GM19467 (cell line): Measurements from ENCODE around the gene EMD.
"Not testable (repeated sequence)": the region's sequence is repeated elsewhere in the genome, so short reads cannot be mapped to it uniquely, and the experiment has no call there.

Experiments
- ATAC-seq: cut with Tn5 transposase; IDR thresholded peaks from one replicate; pipeline ENCODE4 v1.9.1; 2021; ENCODE audit warnings: mild to moderate bottlenecking, moderate library complexity; ENCODE audit not compliant: unreplicated experiment

EMD gene

DNA sequence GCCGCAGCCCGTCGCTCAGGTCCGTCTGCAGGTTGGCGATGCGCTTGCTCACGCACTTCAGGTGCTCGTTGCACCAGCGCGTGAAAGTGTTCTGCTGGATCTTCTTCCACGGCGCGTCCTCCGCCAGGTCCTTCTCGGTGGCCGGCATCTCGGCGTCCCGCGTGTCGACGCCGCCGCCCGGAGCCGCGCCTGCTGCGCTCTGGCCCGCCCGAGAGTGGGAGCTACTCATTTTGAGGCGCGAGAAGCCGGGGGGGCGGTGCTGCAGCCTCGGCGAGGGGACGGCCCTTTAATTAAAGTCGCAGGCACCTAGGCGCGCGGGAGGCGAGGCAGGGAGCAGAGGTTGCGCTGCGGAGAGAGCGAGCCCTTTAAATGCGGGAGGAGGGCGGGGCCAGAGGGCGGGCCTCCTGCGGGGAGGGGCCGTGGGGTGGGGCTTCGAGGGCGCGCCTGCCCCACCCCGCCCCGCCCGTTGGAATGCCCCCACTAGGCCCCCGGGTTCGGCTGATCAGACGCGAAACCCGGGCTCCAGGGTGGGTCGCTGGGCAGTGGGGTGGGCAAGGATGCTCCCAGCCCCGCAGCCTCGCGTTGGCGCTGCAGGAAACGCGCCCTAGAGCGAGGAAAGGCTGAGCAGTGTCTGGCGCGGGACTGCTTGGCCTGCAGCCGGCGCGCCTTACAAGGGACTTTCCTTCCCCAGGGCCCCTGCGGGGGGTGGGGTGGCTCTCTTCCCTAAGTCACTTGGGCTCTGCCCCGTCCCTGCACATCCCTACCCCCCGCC, 7.9 kb upstream of the EMD start:
- ATAC-seq = peak; percentile 52

GRCh38 chrX:154371789-154372300, 7.2 kb upstream of the EMD start:
- ATAC-seq = no peak

GRCh38 chrX:154372612-154373022, 6.5 kb upstream of the EMD start:
- ATAC-seq = no peak

- ATAC-seq = no peak
Measured at GRCh38 chrX:154373340-154374306, 5.5 kb upstream of the EMD start.

DNA sequence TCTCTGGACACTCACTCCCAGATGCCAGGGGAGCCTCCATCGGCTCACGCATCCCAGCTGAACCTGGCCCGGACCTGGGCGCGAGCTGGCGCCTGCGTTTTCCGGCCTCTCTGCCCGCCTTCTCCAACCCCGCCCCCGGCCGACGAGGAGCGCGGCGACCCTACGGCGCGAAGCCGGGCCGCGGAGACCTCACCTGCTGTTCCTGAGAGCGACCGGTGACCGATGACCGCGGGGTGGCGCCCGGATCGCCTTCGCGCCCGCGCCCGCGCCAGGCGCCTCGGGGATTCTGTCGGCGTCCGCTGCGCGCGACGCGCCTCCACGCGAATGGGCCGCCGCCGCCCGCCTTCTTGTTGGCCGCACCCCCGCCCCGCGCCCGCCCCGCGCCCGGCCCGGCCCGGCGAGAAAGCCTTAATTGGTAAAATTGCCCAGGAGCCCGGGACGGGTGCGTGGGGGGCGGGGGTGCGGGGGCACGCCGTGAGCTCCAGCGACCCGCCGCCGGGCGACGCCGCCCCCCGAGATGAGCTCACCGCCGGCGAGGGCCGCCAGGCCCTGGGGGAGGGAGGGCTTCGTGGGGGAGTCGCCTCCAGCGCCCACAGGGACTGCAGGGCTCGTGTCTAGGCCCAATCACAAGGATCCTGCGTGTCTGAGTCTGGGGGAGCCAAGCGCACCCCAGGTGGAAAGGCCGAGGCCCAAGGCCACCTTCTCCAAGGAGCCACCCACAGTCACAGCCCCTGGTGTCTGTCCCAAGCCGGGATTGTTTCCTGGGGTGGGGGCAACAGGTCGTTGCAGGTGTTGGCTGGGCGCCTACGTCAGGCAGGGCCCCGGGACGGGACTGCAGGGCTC, 4.6 kb upstream of the EMD start, which contains the start of gene FLNA:
Gene FLNA (minus strand): TSS at position 322 of the 843 bp plus-strand sequence. CDS start 3,389 bp downstream, outside the sequence.
- ATAC-seq = no peak

- no peak for ATAC-seq
Measured at GRCh38 chrX:154375156-154375504, 4.0 kb upstream of the EMD start.

DNA sequence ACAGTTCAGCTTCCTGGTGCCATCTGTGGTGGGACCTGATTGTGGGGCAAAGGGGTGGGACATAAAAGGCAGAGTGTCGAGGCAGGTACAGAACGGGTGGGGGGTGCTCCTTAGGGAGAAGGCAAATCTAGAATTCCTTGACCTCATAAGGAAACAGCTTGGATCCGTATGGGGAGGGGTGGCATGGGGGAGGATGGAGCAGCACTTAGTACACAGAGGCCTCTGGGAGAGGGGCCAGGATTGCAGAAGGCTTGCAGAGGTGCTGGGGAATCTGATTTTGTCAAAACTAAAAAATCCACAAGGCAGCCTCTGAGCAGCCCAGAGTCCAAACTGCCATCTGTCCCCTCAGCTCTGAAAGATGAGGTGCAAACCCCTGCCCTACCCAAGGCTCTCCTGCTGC, 2.3 kb upstream of the EMD start:
- no peak for ATAC-seq

- peak; percentile 1 for ATAC-seq
Measured at GRCh38 chrX:154378059-154378798, 866 bp upstream of the EMD start.

GRCh38 chrX:154379569-154379951, 465 bp downstream of the EMD start:
- ATAC-seq = no peak

GRCh38 chrX:154380153-154380552, 1.1 kb downstream of the EMD start:
- ATAC-seq = no peak

DNA sequence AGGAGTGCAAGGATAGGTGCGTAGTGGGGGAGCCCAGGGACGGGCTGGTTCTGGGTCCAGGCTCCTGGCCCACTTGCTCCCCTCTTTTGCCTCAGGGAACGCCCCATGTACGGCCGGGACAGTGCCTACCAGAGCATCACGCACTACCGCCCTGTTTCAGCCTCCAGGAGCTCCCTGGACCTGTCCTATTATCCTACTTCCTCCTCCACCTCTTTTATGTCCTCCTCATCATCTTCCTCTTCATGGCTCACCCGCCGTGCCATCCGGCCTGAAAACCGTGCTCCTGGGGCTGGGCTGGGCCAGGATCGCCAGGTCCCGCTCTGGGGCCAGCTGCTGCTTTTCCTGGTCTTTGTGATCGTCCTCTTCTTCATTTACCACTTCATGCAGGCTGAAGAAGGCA, 1.7 kb downstream of the EMD start:
- ATAC-seq = no peak

- ATAC-seq = no peak
Measured at GRCh38 chrX:154381271-154381670, 2.2 kb downstream of the EMD start.

- no peak for ATAC-seq
Measured at GRCh38 chrX:154382483-154383069, 3.5 kb downstream of the EMD start.

DNA sequence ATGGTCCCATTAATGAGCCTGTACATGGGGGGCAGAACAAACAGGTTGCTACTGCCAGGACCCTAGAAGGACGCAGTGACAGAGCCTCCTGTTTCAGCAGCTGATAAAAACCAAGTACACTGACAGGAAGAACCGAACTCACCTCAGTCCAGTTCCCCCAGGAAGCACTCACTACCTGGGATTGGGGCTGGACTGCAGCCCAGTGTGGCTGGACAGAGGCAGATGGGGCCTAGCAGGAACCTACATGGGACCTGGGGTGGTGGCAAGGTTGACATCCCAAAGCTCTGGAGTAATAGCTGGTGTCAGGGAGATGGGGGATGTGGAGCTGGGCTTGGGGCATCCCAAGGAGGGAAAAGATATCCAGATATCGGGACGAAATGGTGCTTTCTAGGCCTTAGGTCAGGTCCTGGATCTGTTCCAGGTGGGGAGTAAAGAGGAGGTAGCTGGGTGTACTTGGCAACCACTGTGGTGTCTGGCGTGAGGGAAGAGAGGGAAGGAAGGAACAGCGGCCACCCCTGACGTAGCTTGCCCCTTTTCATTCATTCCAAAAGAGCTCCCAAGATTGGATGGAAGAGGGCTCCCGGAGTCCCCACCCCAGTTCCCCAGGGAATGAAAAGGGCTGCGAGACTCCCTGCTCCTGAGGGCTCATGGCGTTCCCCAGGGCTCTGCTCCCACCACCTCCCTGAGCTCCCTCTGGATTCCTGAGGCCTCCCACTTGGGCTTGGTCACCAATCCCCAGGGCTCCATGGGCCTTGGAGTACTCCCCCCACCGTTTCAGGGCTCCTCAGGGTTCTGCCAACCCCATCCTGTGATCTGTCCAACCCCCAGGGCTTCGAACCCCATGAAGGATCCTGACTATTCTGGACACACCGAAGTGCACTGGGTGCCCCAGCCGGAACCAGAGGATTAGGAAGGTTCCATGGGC, 4.5 kb downstream of the EMD start:
- ATAC-seq = no peak

- no peak for ATAC-seq
Measured at GRCh38 chrX:154384284-154384892, 5.3 kb downstream of the EMD start.

- ATAC-seq = not testable (repeated sequence)
Measured at GRCh38 chrX:154388094-154388493, 9.0 kb downstream of the EMD start.

- not testable (repeated sequence) for ATAC-seq
Measured at GRCh38 chrX:154388649-154389048, 9.6 kb downstream of the EMD start.
